Midbrain (tissue), 1 donor: ENCODE data around the gene CSTF1.

Experiments
- DNase-seq: peaks from one replicate; lab custom pipeline; 2025; lab: John Stamatoyannopoulos, UW

The CSTF1 gene

DNA sequence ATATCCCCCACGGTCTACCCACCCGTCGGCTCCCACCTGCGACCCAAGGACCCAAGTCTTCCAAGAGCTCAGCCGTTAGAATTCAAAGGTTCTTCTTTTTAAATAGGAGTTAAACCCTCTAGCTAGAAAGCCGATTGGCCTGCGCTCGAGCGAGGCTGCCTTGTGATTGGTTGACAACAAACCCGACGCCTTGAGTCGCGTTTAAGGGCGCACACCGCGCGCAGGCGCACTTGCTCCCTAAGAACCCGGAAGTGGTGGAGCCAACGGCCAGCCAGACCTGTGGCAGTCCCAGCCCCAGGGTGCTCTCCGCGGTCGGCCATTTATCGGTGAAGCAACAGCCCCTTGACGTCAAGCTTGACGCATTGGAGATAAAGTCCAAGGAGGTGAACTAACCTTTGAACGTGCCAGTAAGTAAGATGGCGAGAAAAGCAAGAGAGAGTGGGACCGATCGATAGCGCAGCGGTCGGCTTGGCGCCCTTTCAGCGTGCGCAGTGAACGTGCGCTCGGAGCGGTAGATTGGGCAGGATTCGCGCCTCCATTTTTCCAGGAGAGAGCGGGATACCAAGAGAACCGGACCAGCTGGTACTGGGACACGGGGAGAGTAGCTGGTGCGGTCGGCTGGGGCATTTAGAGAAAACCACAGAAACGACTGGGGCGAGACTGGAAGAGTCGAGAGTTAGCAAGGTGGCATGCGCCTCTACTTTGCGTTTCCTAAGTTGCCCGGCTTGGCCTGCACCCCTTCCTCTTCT is at the start of gene CSTF1, which contains the start of gene AURKA:
CSTF1 (plus strand) TSS at position 514 of the 749 bp plus-strand sequence. CDS start 2,908 bp downstream, outside the sequence.
AURKA (minus strand) TSS at position 84 of the 749 bp plus-strand sequence. CDS start 4,018 bp downstream, outside the sequence.
- DNase-seq: peak; percentile 99

DNA sequence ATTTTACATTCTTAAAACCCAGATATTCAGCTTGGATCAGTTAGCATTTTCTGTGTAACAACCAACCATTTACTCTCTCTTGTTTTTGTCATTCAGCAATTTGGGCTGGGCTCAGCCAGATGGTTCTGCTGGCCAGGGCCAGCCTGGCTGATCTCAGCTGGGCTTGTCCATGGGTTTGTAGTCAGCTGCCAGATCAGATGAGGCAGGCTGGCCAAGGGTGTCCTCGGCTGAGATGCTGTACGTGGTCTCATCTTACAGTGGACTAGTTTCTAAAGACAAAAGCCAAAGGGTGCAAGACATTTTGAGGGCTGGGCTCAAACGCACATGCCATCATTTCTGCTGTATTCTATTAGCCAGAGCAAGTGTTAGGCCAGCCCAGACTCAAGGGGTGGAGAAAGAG is 49.7 kb upstream of the CSTF1 start:
- no peak for DNase-seq

- DNase-seq: peak; percentile 39
Measured at GRCh38 chr20:56343861-56344381, 48.5 kb upstream of the CSTF1 start.

DNA sequence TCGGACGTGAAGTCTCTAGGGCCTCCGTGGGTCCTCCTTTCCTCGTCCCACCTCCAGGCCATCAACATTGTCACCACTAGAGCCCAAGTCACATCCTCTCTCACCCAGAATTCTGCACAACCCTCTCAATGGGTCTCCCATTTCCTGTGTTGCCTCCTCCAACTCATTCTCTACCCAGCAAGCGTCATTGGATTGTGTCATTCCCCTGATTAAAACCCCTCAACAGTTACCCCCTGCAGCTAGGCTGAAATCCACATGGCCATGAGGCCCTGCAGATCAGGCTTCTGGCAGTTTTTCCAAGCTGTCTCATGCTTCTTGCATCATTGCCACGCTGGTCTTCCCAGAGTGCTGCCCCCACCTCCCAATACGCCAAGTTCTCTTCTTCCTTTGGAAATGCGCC is 46.5 kb upstream of the CSTF1 start:
- DNase-seq: no peak

DNA sequence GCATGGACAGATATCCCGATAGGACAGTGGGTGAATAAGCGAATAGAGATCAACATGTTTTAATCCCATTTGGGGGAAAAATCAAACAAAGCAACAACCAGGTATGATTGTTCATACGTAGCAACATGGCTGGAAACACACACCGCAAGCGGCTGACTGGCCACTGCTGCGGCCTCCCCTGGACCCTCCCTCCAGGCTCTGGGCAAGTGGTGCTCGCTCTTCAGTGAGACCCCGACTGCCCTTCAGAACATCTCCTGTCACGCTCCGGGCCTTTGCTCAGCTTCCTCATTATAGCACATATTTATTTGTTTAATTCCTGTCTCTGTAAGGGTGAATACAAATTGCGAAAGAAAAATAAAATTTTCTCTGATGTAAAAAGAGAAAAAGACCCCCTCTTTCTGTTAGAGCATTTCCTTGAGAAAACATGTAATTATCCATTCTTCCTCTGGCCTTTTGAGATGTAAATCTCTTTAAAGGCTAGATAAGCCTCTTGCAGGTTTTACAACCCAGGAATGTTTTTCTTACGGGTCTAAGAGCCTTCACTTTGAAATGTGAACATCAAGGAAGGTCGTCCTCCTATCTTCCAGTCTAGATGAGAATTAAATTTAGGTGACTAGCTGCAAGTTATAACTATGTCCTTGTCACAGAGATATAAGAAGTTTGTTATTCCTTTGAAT is 44.7 kb upstream of the CSTF1 start:
- DNase-seq: no peak

GRCh38 chr20:56348305-56348693 is 44.1 kb upstream of the CSTF1 start:
- DNase-seq: no peak

DNA sequence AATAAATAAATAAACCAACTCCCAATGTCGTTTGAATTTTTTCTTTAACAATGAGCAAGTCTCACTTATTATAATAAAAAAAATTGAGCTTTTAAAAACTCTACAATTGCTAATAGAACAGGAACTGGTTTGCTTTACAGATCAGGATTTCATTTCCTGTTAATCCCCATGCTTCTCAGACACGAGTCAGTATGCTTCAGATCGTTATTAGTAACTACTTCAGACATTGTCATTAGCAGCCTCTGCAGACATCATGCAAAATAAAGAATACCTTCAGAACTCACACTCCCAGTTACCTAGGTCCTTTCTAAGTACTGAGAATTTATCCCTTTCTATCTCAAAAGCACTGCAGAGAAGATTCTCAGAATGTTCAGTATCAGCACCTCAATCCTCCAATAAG is 43.7 kb upstream of the CSTF1 start:
- no peak for DNase-seq

DNA sequence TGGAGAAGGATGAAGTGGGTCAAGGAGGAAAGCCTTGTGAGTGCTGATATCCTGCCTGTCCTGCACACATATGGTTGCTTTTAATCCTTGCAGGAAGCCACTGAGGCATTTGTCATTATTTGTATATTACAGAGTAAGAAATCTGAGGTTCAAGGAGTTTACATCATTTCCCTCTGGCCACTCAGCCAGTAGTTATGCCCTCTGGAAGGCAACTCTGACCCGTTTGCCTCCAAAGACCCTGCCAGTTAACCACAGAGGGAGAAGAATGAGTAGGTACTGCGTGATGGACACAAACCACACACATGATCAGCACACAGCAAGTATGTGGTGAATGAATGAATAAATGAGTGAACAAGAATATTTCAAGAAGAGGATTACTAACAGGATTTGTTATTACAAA is 41.6 kb upstream of the CSTF1 start:
- no peak for DNase-seq

- DNase-seq: no peak
Measured at GRCh38 chr20:56352345-56353055, 39.9 kb upstream of the CSTF1 start.

- no peak for DNase-seq
Measured at GRCh38 chr20:56353356-56353755, 39.1 kb upstream of the CSTF1 start.

GRCh38 chr20:56358070-56358469 is 34.4 kb upstream of the CSTF1 start:
- no peak for DNase-seq

GRCh38 chr20:56358600-56359211 is 33.7 kb upstream of the CSTF1 start, which contains the start of gene FAM210B:
Gene FAM210B, plus strand, starts transcription at chr20:56358974. Its CDS starts 32 bp downstream, at chr20:56359006.
- DNase-seq: peak; percentile 93

DNA sequence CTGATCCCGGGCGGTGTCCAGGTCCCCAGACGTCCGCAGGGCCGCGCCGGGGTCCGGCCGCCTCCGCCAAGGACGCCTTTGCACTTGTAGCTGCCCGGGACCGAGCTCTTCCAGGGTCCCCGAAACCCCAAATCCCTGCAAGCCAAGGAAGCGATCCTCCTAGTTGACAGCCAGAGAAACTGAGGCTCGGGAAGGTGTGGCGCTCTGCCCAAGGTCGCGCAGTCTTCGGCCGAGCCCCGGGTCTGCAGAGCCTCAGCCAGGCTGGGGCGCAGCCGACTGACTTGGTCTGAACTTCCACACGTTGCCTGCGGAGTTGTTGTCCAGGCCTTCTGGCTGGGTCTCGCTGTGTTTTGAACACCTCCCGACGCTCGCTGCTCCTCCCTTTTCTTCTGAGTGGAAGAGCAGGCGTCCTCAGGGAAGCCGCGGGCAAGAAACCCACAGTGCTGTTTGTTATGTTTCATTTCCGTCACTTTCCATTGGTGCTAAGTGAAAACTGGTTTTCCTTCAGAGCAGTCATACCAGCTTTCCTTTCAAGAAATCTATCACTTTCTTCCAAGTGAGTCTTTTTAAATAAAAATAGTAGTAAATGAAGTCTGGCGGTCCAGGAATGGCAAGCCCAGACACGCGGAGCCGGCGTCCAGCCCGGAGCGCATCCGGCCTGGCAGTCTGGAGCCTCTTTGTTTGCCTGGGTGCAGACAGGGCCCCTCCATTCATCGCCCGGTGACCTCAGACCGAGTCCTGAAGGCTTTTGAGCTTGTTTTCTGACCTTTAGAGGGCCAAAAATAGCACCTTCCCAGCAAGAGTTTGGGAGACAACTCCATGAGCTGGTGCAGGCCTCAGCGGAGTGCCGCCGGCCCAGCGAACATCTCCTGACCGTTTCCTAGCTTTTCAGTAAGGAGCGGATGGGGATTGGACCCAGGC is 33.0 kb upstream of the CSTF1 start:
- DNase-seq: peak; percentile 40

DNA sequence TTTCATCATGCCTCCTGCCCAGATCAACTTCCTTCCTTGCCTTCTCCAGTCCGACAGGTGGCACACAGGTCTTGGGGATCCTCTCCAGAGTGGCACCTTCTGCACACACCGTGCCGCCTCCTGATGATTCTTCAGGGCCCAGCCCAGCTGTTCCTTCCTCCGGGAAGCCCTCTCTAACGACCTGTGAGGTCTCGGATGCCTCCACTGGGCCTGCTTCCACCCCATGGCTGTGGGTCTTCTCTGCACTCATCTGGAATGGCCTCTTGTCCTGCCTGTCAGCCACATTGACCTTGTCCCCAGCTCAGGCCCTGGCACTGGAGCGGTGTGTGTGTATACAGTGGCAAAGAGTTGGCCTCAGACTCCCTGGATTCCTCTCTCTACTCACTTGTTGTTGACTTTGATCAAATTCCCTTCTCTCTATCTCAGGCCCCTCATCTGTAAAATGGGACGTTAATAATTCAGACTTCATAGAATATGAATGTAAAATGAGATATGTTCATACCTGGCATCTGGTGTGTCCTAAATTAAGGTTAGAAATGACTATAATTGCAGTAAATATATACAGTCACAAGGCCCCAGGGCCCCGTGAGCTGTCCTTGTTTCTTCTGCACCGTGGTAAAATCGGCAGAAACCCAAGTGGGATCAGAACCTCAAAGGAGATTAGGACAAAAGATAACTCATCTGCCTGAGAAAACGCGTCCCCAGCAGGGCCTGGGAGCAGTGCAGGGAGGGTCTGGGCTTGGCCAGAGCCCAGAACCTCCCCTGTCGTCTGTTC is 32.1 kb upstream of the CSTF1 start:
- DNase-seq: no peak

DNA sequence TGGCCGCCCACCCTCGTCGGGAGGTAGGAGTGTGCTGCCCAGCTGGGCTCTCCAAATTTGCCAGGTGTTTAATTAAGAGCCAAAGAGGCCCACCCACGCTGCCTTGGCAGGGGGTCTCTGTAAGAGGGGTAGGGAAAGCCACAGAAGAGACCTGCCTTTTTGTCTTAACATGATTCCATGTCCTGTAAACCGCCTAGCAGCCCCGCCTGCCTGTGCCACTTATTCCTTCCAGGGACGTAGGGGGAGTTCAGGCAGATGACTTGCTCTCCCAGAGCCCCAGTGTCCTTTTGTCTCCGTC is 31.6 kb upstream of the CSTF1 start:
- no peak for DNase-seq

DNA sequence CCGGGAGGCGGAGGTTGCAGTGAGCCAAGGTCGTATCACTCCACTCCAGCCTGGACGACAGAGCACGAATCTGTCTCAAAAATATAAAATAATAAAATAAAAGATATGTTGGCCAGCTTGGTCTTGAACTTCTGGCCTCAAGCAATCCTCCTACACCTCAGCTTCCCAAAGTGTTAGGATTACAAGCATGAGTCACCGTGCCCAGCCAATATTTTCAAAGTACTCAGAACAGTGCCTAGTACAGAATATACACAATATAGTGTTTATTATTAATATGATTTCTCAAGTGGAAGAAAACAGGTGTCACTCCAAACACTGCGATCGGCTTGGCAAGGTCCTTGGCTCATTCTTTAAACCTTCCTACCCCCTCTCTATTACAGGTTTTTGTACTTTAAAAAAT is 30.5 kb upstream of the CSTF1 start:
- no peak for DNase-seq

DNA sequence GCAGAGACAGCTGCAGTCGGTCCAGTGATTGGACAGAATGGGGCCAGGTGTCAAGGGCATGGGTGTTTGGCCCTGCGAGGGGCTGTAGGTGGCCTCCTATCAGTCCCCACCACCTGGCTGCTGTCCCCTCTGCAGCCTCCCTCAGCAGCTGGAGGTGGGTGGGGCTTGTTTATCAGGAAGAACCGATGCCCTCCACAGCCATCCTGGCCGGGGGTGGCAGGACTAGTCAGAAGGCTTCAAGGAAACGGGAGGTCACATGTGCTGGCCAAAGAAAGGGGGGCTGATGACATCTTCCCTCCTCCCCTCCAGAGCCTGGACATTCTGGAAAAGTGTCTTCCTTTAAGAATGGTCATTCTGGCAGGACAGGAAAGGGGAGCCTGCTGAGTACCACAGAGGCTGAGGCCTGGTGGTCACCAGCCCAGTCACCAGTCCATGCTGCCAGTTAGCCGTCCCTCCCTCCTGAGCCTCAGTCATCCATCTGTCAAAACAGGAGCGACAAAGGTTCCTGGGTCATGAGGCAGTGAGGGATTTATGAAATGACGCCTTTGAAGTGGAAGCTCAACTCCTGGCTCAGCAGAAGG is 29.5 kb upstream of the CSTF1 start:
- no peak for DNase-seq

DNA sequence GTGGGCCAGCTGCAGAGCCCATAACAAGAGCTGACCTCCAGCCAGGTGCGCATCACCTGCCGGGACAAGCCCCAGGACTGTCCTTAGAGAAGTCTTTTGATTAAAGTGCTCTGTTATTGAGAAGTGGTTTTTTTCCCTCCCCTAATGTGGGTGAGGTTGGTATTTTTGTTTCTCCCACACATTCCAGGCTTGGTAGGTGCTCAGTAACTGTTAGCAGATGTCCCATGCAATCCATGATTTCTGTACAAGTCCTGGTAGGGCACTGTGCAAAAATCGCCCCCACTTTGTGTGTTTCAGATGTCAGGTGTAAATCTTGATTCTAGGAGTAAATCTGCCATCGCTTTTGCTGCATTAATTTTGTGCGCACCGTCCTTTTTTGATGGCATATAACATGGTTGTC is 29.0 kb upstream of the CSTF1 start:
- no peak for DNase-seq

- peak; percentile 63 for DNase-seq
Measured at GRCh38 chr20:56368351-56369134, 23.9 kb upstream of the CSTF1 start.
